Chondrocyte (in vitro differentiated cells): ENCODE data around the gene PLEKHH3. TPM values are rescaled to one million over a fixed set of nuclear protein-coding genes. Genes with fewer than 3 reads are reported as not detected.

Experiments
- DNase-seq: peaks from one replicate; pipeline ENCODE4 v3.0.0; 2021; ENCODE audit warnings: mixed read lengths, low spot score
- H3K27ac Mint-ChIP-seq: one replicate; pipeline ENCODE4 v1.8.0; 2021; ENCODE audit warnings: mild to moderate bottlenecking, moderate library complexity, mixed read lengths; ENCODE audit not compliant: unreplicated experiment
- H3K27me3 Mint-ChIP-seq: 2 replicates; pipeline ENCODE4 v1.8.0; 2021; ENCODE audit warnings: low read depth, mixed read lengths
- H3K36me3 Mint-ChIP-seq: 2 replicates; pipeline ENCODE4 v1.8.0; 2021; ENCODE audit warnings: low read depth, mixed read lengths
- H3K4me1 Mint-ChIP-seq: 2 replicates; pipeline ENCODE4 v1.8.0; 2021; ENCODE audit warnings: low read depth, mild to moderate bottlenecking, mixed read lengths
- H3K4me3 Mint-ChIP-seq: one replicate; pipeline ENCODE4 v1.8.0; 2021; ENCODE audit warnings: mild to moderate bottlenecking, moderate library complexity, mixed read lengths; ENCODE audit not compliant: unreplicated experiment
- H3K9me3 Mint-ChIP-seq: 2 replicates; pipeline ENCODE4 v1.8.0; 2021; ENCODE audit warnings: low read depth, mixed read lengths
- CTCF ChIP-seq: fragments of 200-600 bp; sonication (generic); IDR thresholded peaks from 2 replicates; pipeline ENCODE4 v1.5.0; 2021; ENCODE audit warnings: antibody characterized with exemption, mild to moderate bottlenecking, moderate library complexity
- long read RNA-seq: library from polyadenylated mRNA; stranded (forward); transcript quantifications from one replicate; pipeline ENCODE4 v2.0.0, GENCODE V29; 2021
- total RNA-seq: library from RNA; stranded (reverse); gene quantifications from 3 replicates; pipeline ENCODE4 v1.2.1, GENCODE V29; 2021

Gene PLEKHH3, protein sequence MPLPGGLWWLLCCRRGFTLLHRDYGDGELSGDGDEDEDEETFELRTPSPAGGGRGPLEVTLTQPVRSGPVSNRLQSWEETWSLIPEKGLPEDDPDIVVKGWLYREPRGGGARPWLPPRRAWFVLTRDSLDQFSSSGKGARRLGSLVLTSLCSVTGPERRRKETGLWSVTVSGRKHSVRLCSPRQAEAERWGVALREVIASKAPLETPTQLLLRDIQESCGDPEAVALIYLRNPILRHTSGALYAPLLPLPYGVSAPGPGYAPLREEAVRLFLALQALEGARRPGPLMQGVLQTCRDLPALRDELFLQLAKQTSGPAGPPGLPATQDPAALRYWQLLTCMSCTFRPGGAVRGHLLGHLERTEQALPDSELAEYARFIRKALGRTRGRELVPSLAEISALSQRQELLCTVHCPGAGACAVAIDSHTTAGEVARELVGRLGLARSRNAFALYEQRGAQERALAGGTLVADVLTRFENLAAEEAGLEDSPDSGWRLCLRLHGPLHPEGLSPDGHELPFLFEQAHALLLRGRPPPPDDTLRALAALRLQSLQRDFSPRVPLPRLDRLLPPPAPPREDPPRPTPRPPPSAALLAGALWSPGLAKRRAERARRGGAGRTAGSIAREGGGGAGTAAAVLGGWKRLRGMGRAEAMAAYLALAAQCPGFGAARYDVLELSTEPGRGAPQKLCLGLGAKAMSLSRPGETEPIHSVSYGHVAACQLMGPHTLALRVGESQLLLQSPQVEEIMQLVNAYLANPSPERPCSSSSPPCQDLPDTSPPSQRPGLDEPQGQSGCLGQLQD
- total RNA-seq, result 23.7 to 41.5 TPM (median 38.7 TPM) in 3 replicates
- long read RNA-seq, transcript PLEKHH3-201 (13 exons, 2,987 nt), result minor isoform, 29 of 125 reads
- long read RNA-seq, transcript PLEKHH3-204 (13 exons, 2,983 nt), result major isoform, 35 of 125 reads
- long read RNA-seq, transcript PLEKHH3-205 (13 exons, 2,640 nt), result minor isoform, 19 of 125 reads
- long read RNA-seq, partial matches to known transcripts, result 2 of 125 reads
- long read RNA-seq, other reads (novel, unspliced or antisense), result 39 of 125 reads

DNA sequence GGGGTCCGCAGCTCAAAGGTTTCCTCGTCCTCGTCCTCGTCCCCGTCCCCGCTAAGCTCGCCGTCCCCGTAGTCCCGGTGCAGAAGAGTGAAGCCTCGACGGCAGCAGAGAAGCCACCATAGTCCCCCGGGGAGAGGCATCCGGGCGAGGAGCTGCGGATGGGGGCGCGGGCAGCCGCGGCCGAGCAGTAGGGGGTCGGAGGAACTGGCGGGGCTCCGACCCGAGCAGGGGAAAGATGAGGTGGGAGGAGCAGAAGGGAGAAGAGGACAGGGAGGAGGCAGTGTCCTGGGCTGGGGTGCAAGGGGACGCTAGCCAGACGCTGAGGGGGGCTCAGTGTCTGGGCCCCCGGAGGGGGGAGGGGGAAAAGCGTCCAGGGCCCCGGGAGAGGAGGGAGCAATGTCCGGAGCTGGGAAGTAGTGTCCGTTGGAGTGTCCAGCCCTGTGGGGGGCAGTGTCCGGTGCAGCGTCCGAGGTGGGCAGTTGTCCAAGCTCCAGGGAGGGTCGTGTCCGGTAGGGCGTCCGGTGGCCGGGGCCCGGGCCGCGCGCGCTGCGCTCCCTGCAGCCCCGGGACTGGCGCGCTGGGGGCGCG, at the start of gene PLEKHH3:
TSS of gene PLEKHH3 (minus strand) at position 571 of the 588 bp plus-strand sequence. CDS start at position 140, 431 bp downstream.
- H3K9me3 Mint-ChIP-seq, result no peaks in the 10 kb centered on the region
- peak; percentile 70 for TF ChIP-seq CTCF
- H3K4me1 Mint-ChIP-seq, result peaks cover 45% of the 10 kb centered on the region
- H3K36me3 Mint-ChIP-seq, result peaks cover 3% of the 10 kb centered on the region
- peak within 1 kb of the TSS; percentile 98 for H3K27ac Mint-ChIP-seq
- peak within 1 kb of the TSS; percentile 91 for H3K4me3 Mint-ChIP-seq
- no peak for DNase-seq
- no peaks in the 10 kb centered on the region for H3K27me3 Mint-ChIP-seq

GRCh38 chr17:42725143-42725542, 48.3 kb upstream of the PLEKHH3 start:
- TF ChIP-seq CTCF, result no peak
- H3K9me3 Mint-ChIP-seq, result no peaks in the 10 kb centered on the region

DNA sequence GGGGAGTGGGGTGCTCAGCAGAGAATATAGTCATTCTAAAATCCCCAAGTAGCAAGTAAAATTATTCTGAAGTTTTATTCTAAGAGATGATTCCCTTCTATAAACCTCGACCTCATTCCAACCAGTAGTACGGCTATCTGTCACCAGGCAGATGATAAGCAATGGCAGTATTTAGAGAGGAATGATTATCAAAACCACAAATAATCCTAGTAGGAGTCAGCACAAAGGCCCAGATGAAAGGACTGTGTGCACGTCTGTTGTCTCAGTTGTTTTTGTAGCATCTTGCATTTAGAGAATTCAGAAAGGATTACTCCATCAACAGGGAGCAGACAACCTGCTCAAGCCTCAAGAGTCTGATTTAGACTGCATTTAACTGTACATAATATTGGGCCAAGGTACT, 46.8 kb upstream of the PLEKHH3 start:
- no peak for DNase-seq
- Mint-ChIP-seq H3K9me3 (no peaks in the 10 kb centered on the region), H3K36me3 (peaks cover 15% of the 10 kb centered on the region), H3K27ac (no peak overlapping the region), H3K4me3 (no peak overlapping the region), H3K4me1 (no peaks in the 10 kb centered on the region), H3K27me3 (no peaks in the 10 kb centered on the region)
- no peak for TF ChIP-seq CTCF

More at GRCh38 chr17:42725143-42725542, 48.3 kb upstream of the PLEKHH3 start:
- Mint-ChIP-seq H3K27me3 (no peaks in the 10 kb centered on the region), H3K36me3 (peaks cover 17% of the 10 kb centered on the region), H3K4me1 (no peaks in the 10 kb centered on the region), H3K27ac (no peak overlapping the region), H3K4me3 (no peak overlapping the region)
- no peak for DNase-seq

DNA sequence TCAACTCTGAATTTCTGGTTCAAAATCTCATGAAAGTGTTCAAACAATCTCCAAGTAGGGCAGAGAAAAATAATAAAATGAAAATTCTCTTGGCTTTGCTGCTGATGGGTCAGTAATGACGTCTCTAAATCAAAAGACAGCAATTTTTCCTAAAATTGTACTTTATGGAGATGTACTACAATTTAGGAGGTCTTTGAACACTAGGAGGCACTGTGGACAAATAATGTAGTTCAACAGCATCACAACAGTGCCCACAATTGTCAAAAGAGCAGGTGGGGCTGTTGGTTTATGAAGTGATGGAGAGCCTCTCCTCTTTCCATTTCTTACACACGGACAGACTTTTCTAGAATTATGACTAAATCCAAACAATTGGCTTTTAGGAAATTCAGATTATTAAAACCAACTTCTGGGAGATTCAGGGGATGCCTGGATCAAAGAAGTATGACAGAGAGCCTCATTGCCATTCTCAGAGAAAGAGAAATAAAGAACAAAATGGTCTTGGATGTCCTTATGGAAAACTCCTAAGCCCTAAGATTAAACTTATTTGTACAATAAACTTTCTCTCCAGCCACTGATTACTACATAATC, 44.3 kb upstream of the PLEKHH3 start:
- Mint-ChIP-seq H3K4me1 (no peaks in the 10 kb centered on the region), H3K9me3 (no peaks in the 10 kb centered on the region), H3K27me3 (no peaks in the 10 kb centered on the region), H3K36me3 (peaks cover 24% of the 10 kb centered on the region), H3K27ac (no peak overlapping the region), H3K4me3 (no peak overlapping the region)
- TF ChIP-seq CTCF, result peak; percentile 89
- no peak for DNase-seq
